H1 (cell line): ENCODE data around the gene GRID1. TPM values are rescaled to one million over a fixed set of nuclear protein-coding genes. Genes with fewer than 3 reads are reported as not detected.
A peak's percentile ranks its signal among the peaks of the same experiment; 100 is the strongest.

Experiments
- CTCF ChIA-PET: fragments of 300-600 bp; sonication (Branson Sonifier 250); formaldehyde crosslinking; loops from one replicate; lab custom pipeline; 2021; ENCODE audit not compliant: partially characterized antibody; lab: Charles Lee
- POLR2A ChIA-PET: fragments of 300-600 bp; sonication (Branson Sonifier 250); formaldehyde crosslinking; loops from one replicate; lab custom pipeline; 2021; ENCODE audit warnings: inconsistent platforms; ENCODE audit not compliant: partially characterized antibody; lab: Charles Lee
- DNase-seq, 2 experiments: peaks; one replicate each; pipeline versions ENCODE4 v3.0.0 to v3.0.0-alpha.2; 2010 to 2022; ENCODE audit warnings: low spot score in 2 of 2, low read depth in 1 of 2, mixed read lengths in 1 of 2
- FAIRE-seq: peaks from 2 replicates; lab custom pipeline; 2011; peaks lifted over from hg19 to GRCh38; lab: Jason Lieb, UNC
- H2AFZ ChIP-seq: 2 replicates; pipeline ENCODE4 v1.8.1; 2012; ENCODE audit warnings: low read length, inconsistent platforms
- H2AK5ac ChIP-seq: 2 replicates; pipeline ENCODE4 v1.6.1; 2013; ENCODE audit warnings: low read depth, low read length
- H2BK120ac ChIP-seq: replicated peaks from 2 replicates; pipeline ENCODE3; 2013; ENCODE audit warnings: low read depth, low read length, inconsistent platforms
- H2BK12ac ChIP-seq: 2 replicates; pipeline ENCODE4 v1.6.1; 2013; ENCODE audit warnings: low read depth, low read length
- H2BK15ac ChIP-seq: 2 replicates; pipeline ENCODE4 v1.6.1; 2013; ENCODE audit warnings: low read length
- H2BK20ac ChIP-seq: 2 replicates; pipeline ENCODE4 v1.6.1; 2013; ENCODE audit warnings: low read length
- H2BK5ac ChIP-seq: 2 replicates; pipeline ENCODE4 v1.6.1; 2013; ENCODE audit warnings: low read depth, low read length
- H3K14ac ChIP-seq: 2 replicates; pipeline ENCODE4 v1.6.1; 2013; ENCODE audit warnings: inconsistent platforms; ENCODE audit not compliant: insufficient read length
- H3K18ac ChIP-seq: 2 replicates; pipeline ENCODE4 v1.6.1; 2013; ENCODE audit warnings: low read length; ENCODE audit errors: extremely low read depth
- H3K23ac ChIP-seq: 2 replicates; pipeline ENCODE4 v1.6.1; 2013; ENCODE audit warnings: inconsistent platforms; ENCODE audit not compliant: insufficient read length
- H3K23me2 ChIP-seq: 2 replicates; pipeline ENCODE4 v1.6.1; 2013; ENCODE audit warnings: low read depth, low read length
- H3K27ac ChIP-seq: 2 replicates; pipeline ENCODE4 v1.6.1; 2011; ENCODE audit warnings: low read depth, low read length, inconsistent platforms
- H3K27me3 ChIP-seq, 4 experiments: replicated peaks in 1 of 4; 1 replicate in 1 of 4; 2 replicates in 3 of 4; pipeline versions ENCODE4 v1.6.1 to v1.8.1; 2011 to 2013; ENCODE audit warnings: low read length in 3 of 4, mild to moderate bottlenecking in 3 of 4, inconsistent platforms in 2 of 4, mixed read lengths in 2 of 4, moderate library complexity in 1 of 4; ENCODE audit not compliant: control insufficient read depth in 3 of 4, insufficient read depth in 3 of 4; ENCODE audit errors: extremely low read depth in 1 of 4
- H3K36me3 ChIP-seq, 4 experiments: 2 replicates each; pipeline versions ENCODE4 v1.6.1 to v1.8.1; 2011 to 2013; ENCODE audit warnings: mild to moderate bottlenecking in 4 of 4, low read length in 3 of 4, moderate library complexity in 2 of 4, control low read depth in 1 of 4, inconsistent platforms in 1 of 4; ENCODE audit not compliant: insufficient read depth in 4 of 4, control insufficient read depth in 2 of 4
- H3K4ac ChIP-seq: replicated peaks from 2 replicates; pipeline ENCODE3; 2013; ENCODE audit warnings: low read length, low read depth, mixed read lengths, inconsistent platforms; ENCODE audit not compliant: insufficient read length
- H3K4me1 ChIP-seq, 4 experiments: replicated peaks in 1 of 4; 1 replicate in 1 of 4; 2 replicates in 3 of 4; pipeline versions ENCODE4 v1.6.1 to v1.8.1; 2011 to 2013; ENCODE audit warnings: low read length in 3 of 4, inconsistent platforms in 2 of 4, mixed read lengths in 1 of 4; ENCODE audit not compliant: insufficient read depth in 4 of 4, control insufficient read depth in 3 of 4
- H3K4me2 ChIP-seq, 2 experiments: 2 replicates each; pipeline versions ENCODE4 v1.6.1 to v1.8.1; 2011 to 2013; ENCODE audit warnings: low read depth in 2 of 2, low read length in 2 of 2, control low read depth in 1 of 2, inconsistent platforms in 1 of 2, mild to moderate bottlenecking in 1 of 2; ENCODE audit not compliant: insufficient read depth in 1 of 2
- H3K4me3 ChIP-seq, 4 experiments: fragments of 200-600, 300-600 bp in 1 of 4; sonication (generic), shearing (Covaris generic), sonication (Bioruptor Twin) in 1 of 4; 2 replicates each; pipeline versions ENCODE4 v1.5.1 to v1.8.1; 2011 to 2016; ENCODE audit warnings: low read length in 4 of 4, low read depth in 3 of 4, control low read depth in 2 of 4, inconsistent platforms in 2 of 4, mild to moderate bottlenecking in 2 of 4, mixed read lengths in 1 of 4, moderate library complexity in 1 of 4; ENCODE audit not compliant: insufficient read depth in 2 of 4; ENCODE audit errors: extremely low read depth in 1 of 4
- H3K56ac ChIP-seq: replicated peaks from 2 replicates; pipeline ENCODE3; 2013; ENCODE audit warnings: low read depth, mild to moderate bottlenecking, mixed read lengths, low read length, inconsistent platforms; ENCODE audit not compliant: insufficient read length
- H3K79me1 ChIP-seq: 2 replicates; pipeline ENCODE4 v1.6.1; 2013; ENCODE audit warnings: low read depth, low read length, control low read depth
- H3K79me2 ChIP-seq, 2 experiments: 2 replicates each; pipeline versions ENCODE4 v1.6.1 to v1.8.1; 2012 to 2013; ENCODE audit warnings: low read length in 2 of 2, mild to moderate bottlenecking in 2 of 2, inconsistent platforms in 1 of 2; ENCODE audit not compliant: insufficient read depth in 2 of 2, control insufficient read depth in 1 of 2
- H3K9ac ChIP-seq, 4 experiments: replicated peaks in 1 of 4; 1 replicate in 1 of 4; 2 replicates in 3 of 4; pipeline versions ENCODE4 v1.6.1 to v1.8.1; 2011 to 2013; ENCODE audit warnings: low read depth in 3 of 4, low read length in 3 of 4, control low read depth in 2 of 4, mild to moderate bottlenecking in 2 of 4, moderate library complexity in 2 of 4, inconsistent platforms in 1 of 4; ENCODE audit errors: extremely low read depth in 1 of 4
- H3K9me3 ChIP-seq, 2 experiments: 2 replicates each; pipeline versions ENCODE4 v1.6.1 to v1.8.1; 2012 to 2013; ENCODE audit warnings: mild to moderate bottlenecking in 2 of 2, moderate library complexity in 2 of 2, control low read depth in 1 of 2, inconsistent platforms in 1 of 2, low read depth in 1 of 2, low read length in 1 of 2, mixed read lengths in 1 of 2; ENCODE audit not compliant: insufficient read depth in 2 of 2
- H4K20me1 ChIP-seq, 2 experiments: replicated peaks in 1 of 2; 2 replicates each; pipeline versions ENCODE3 to v1.8.1; 2011 to 2013; ENCODE audit warnings: inconsistent platforms in 2 of 2, low read length in 2 of 2, mild to moderate bottlenecking in 1 of 2; ENCODE audit not compliant: insufficient read depth in 2 of 2, control insufficient read depth in 1 of 2
- H4K5ac ChIP-seq: 2 replicates; pipeline ENCODE4 v1.6.1; 2013; ENCODE audit warnings: low read length, low read depth, mixed read lengths, inconsistent platforms; ENCODE audit not compliant: insufficient read length
- H4K8ac ChIP-seq: 2 replicates; pipeline ENCODE4 v1.8.0; 2013; ENCODE audit warnings: mild to moderate bottlenecking, moderate library complexity, low read length, inconsistent platforms; ENCODE audit not compliant: insufficient read depth; ENCODE audit errors: extremely low read depth
- H4K91ac ChIP-seq: replicated peaks from 2 replicates; pipeline ENCODE3; 2013; ENCODE audit warnings: low read length, mixed read lengths, inconsistent platforms; ENCODE audit not compliant: insufficient read length
- BACH1 ChIP-seq: IDR thresholded peaks from 2 replicates; pipeline ENCODE4 v1.6.1; 2012; ENCODE audit warnings: low read length, improper control_type of control experiment
- FOSL1 ChIP-seq: IDR thresholded peaks from 2 replicates; pipeline ENCODE4 v1.6.1; 2011; ENCODE audit warnings: mild to moderate bottlenecking, low read depth, low read length, moderate library complexity; ENCODE audit not compliant: insufficient read depth
- RAD21 ChIP-seq, 2 experiments: IDR thresholded peaks in 1 of 2; conservative IDR thresholded peaks in 1 of 2; 2 replicates each; pipeline ENCODE4 v1.6.1; 2011; ENCODE audit warnings: low read depth in 2 of 2, low read length in 2 of 2, improper control_type of control experiment in 1 of 2, inconsistent platforms in 1 of 2, mild to moderate bottlenecking in 1 of 2, moderate library complexity in 1 of 2
- TBP ChIP-seq: IDR thresholded peaks from 2 replicates; pipeline ENCODE4 v1.6.1; 2011; ENCODE audit warnings: low read depth, low read length, improper control_type of control experiment
- WGBS, 2 experiments: shearing (Covaris generic) in 1 of 2; methylation state at CpG; one replicate each; pipeline versions ENCODE4 v1.1.6 to v1.1.7; 2013 to 2015; ENCODE audit warnings: low lambda C conversion rate in 2 of 2, mixed read lengths in 2 of 2, inconsistent platforms in 1 of 2, low coverage in 1 of 2, missing lambda C conversion rate in 1 of 2; ENCODE audit not compliant: insufficient replicate concordance in 2 of 2, insufficient coverage in 1 of 2, insufficient read length in 1 of 2; ENCODE audit errors: extremely low coverage in 1 of 2, missing lambda C conversion rate in 1 of 2; 5-methylcytosine and 5-hydroxymethylcytosine counted together
- polyA plus RNA-seq, 7 experiments: library from polyadenylated mRNA; depleted of rRNA in 3 of 7; stranded (reverse) in 5 of 7; unstranded in 2 of 7; fragments of >200 nt in 5 of 7; fragments of 200-250 nt in 2 of 7; gene quantifications; 1 replicate in 5 of 7; 2 replicates in 1 of 7; 4 replicates in 1 of 7; pipeline versions ENCODE4 v1.2.1 to v1.2.3, GENCODE V29; 2011 to 2013; ENCODE audit warnings: missing spikeins in 2 of 7, mixed read lengths in 2 of 7
- total RNA-seq: library from RNA; stranded (reverse); fragmentation: NEBNext Ultra II Directional; extraction: Animal tissue kit (Norgen Biotek cat#: 25700); gene quantifications from 2 replicates; pipeline ENCODE4 v1.2.1, GENCODE V29; 2021
- TF ChIP-seq, protein P1 (sequence below), 3 experiments: IDR thresholded peaks; 1 replicate in 2 of 3; 2 replicates in 1 of 3; pipeline versions ENCODE4 v1.5.1 to v1.6.1; 2011; ENCODE audit warnings: low read length in 3 of 3, mild to moderate bottlenecking in 3 of 3, inconsistent platforms in 2 of 3, low read depth in 1 of 3, moderate library complexity in 1 of 3; ENCODE audit not compliant: insufficient read depth in 1 of 3; ENCODE audit errors: control extremely low read depth in 1 of 3

GRID1 gene
- total and polyA plus RNA-seq, 2 of the 8 experiments (the other 6 are each of a cell fraction or from before 2014, with no cell fraction given): 0.22 to 0.30 TPM

DNA sequence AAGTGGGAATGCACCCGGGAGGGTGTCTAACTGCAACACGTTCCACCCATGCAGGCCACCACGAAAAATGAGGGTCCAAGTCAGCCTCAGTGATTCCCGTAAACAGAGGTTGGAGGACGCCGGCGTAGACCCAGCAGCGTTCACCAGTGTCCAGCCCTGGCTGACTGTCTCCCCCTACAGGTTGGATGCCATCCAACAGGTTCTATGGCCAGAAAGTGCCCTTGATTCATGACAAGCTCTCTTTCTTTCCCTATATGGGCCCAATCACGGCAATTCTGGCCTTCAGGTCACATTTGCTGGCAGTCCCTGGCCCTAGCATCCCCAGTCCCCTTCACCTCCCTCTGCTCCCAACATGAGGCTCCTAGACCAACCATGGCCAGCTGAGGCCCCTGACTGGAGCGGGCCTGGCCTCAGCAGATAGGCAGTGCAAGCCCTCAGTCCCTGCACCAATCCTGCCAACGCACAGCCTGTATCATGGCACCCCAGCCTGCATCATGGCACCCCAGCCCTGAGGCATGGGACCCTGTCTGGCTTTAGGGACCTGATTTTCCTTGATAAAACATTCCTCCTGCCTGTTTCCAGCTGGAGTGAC is 227.4 kb downstream of the GRID1 start:
- no peak overlapping the region for H3K14ac ChIP-seq
- H4K91ac ChIP-seq: no peak overlapping the region
- H3K79me2 ChIP-seq: no peaks in the 10 kb centered on the region
- H4K5ac ChIP-seq: no peak overlapping the region
- no peaks in the 10 kb centered on the region for H3K4me1 ChIP-seq
- no peak overlapping the region for H2BK120ac ChIP-seq
- no peak overlapping the region for H3K4ac ChIP-seq
- no peaks in the 10 kb centered on the region for H4K20me1 ChIP-seq
- POLR2A ChIA-PET: no interaction called here
- 89% methylated on average over 11 of the region's 11 CpGs; no CpG with 5 or more reads in 1 of the 2 experiments for WGBS, 2 experiments
- no peak overlapping the region for H3K9ac ChIP-seq
- peak; percentile 17 to 84 for DNase-seq
- no peak overlapping the region for H2BK12ac ChIP-seq
- no peak overlapping the region for H3K4me2 ChIP-seq
- no peak overlapping the region for H2BK5ac ChIP-seq
- H2AFZ ChIP-seq: no peak overlapping the region
- H3K23ac ChIP-seq: no peak overlapping the region
- H3K18ac ChIP-seq: no peak overlapping the region
- no peak overlapping the region for H2BK15ac ChIP-seq
- no peak overlapping the region for H3K56ac ChIP-seq
- no peaks in the 10 kb centered on the region for H3K79me1 ChIP-seq
- no peak overlapping the region for H3K4me3 ChIP-seq
- no peaks in the 10 kb centered on the region for H3K27me3 ChIP-seq
- FAIRE-seq: peak; percentile 48
- no peaks in the 10 kb centered on the region for H3K36me3 ChIP-seq
- H3K27ac ChIP-seq: no peak overlapping the region
- no peaks in the 10 kb centered on the region for H3K9me3 ChIP-seq
- H3K23me2 ChIP-seq: no peaks in the 10 kb centered on the region; the same call in 1 of the 2 replicates
- H2AK5ac ChIP-seq: no peak overlapping the region
- TF ChIP-seq, protein P1, sequence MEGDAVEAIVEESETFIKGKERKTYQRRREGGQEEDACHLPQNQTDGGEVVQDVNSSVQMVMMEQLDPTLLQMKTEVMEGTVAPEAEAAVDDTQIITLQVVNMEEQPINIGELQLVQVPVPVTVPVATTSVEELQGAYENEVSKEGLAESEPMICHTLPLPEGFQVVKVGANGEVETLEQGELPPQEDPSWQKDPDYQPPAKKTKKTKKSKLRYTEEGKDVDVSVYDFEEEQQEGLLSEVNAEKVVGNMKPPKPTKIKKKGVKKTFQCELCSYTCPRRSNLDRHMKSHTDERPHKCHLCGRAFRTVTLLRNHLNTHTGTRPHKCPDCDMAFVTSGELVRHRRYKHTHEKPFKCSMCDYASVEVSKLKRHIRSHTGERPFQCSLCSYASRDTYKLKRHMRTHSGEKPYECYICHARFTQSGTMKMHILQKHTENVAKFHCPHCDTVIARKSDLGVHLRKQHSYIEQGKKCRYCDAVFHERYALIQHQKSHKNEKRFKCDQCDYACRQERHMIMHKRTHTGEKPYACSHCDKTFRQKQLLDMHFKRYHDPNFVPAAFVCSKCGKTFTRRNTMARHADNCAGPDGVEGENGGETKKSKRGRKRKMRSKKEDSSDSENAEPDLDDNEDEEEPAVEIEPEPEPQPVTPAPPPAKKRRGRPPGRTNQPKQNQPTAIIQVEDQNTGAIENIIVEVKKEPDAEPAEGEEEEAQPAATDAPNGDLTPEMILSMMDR (IDR thresholded peaks at IDR 0.05; ENCODE audit: control extremely low read depth in 1 of 3, insufficient read depth in 1 of 3, low read depth in 1 of 3, low read length in 3 of 3): peak; percentile 85 to 94 (median 92)
- no peak for TF ChIP-seq FOSL1
- TF ChIP-seq RAD21 (IDR thresholded peaks at IDR 0.05 in 1 of 2, conservative IDR thresholded peaks at IDR 0.05 in 1 of 2; ENCODE audit: low read depth in 2 of 2, low read length in 2 of 2): peak; percentile 87 to 88
- TF ChIP-seq BACH1: no peak
- no peak for TF ChIP-seq TBP
- CTCF ChIA-PET: interaction anchor here (0.6 to 3.2 kb wide), 54 partner anchors 8 to 754 kb away, joined by 3 to 16 read pairs (median 4); no protein-coding TSS in a partner anchor
- no peak overlapping the region for H4K8ac ChIP-seq
- H2BK20ac ChIP-seq: no peak overlapping the region
